ENCODE measurements around the gene TSNAX.

DNA sequence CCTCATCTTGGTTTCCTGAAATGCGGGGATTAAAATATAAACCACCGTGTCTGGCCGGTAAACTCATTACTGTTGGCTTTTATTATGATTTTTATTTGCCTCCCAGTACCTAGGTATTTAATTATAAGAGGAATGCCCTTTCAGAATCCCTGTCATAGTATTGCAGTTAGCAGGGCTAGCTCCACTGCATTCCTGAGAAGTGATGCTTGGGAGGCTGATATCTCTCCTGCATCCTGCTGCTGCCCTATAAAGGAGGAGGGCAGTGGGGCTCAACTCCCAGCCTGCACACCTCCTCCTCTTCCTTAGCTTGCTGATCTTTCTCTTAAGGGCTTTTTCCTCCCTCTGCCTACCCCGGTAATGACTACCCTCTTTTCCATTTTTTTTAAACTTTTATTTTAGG is 78.2 kb downstream of the TSNAX start:
- TF ChIP-seq CTCF (IDR thresholded peaks at IDR 0.05), result no peak
- TF ChIP-seq EP300 (IDR thresholded peaks at IDR 0.05), result no peak
